PC-3 (cell line): ENCODE results near the gene AMER2. TPM values are rescaled to one million over a fixed set of nuclear protein-coding genes. Genes with fewer than 3 reads are reported as not detected.
A peak's percentile ranks its signal among the peaks of the same experiment; 100 is the strongest.

Source experiments
- ATAC-seq: fragments of 200-7000 bp; cut with Tn5 transposase; 2 replicates; pipeline ENCODE4 v1.9.1; 2020; ENCODE audit warnings: mild to moderate bottlenecking, moderate library complexity
- Bru-seq: library from RNA; stranded (reverse); fragments of 400-500 nt; gene quantifications from one replicate; lab custom pipeline; 2021; lab: Mats Ljungman, UMichigan
- BruChase-seq, 2 experiments: library from RNA; stranded (reverse); fragments of 400-500 nt; gene quantifications; one replicate each; lab custom pipeline; 2021; lab: Mats Ljungman, UMichigan
- BruUV-seq: library from RNA; stranded (reverse); fragments of 400-500 nt; replicated peaks from 2 replicates; lab custom pipeline; 2021; lab: Mats Ljungman, UMichigan
- CTCF ChIA-PET: fragments of 300-600 bp; sonication (Branson Sonifier 250); formaldehyde crosslinking; loops from one replicate; lab custom pipeline; 2022; ENCODE audit warnings: antibody characterized with exemption; lab: Charles Lee
- POLR2A ChIA-PET: fragments of 300-600 bp; sonication (Branson Sonifier 250); formaldehyde crosslinking; loops from one replicate; lab custom pipeline; 2022; ENCODE audit warnings: antibody characterized with exemption; ENCODE audit not compliant: unreplicated experiment; lab: Charles Lee
- DNase-seq: peaks from one replicate; pipeline ENCODE4 v3.0.0-alpha.2; 2015
- H2AFZ ChIP-seq: fragments of 300-600 bp; sonication (generic); 2 replicates; pipeline ENCODE4 v1.6.0; 2016; ENCODE audit warnings: antibody characterized with exemption, low read length
- H3F3A ChIP-seq: fragments of 300-600 bp; sonication (generic); one replicate; pipeline ENCODE4 v1.6.0; 2017; ENCODE audit warnings: antibody characterized with exemption, low read length, control low read depth, mild to moderate bottlenecking; ENCODE audit not compliant: unreplicated experiment
- H3K27ac ChIP-seq: fragments of 300-600 bp; sonication (generic); 2 replicates; pipeline ENCODE4 v1.5.1; 2016; ENCODE audit warnings: mild to moderate bottlenecking, low read length
- H3K27me3 ChIP-seq: fragments of 300-600 bp; sonication (generic); 2 replicates; pipeline ENCODE4 v1.6.1; 2016; ENCODE audit warnings: low read length, mixed read lengths
- H3K36me3 ChIP-seq: fragments of 300-600 bp; sonication (generic); 2 replicates; pipeline ENCODE4 v1.6.1; 2016; ENCODE audit warnings: low read depth, mixed run types, low read length, mixed read lengths
- H3K4me1 ChIP-seq: fragments of 300-600 bp; sonication (generic); 2 replicates; pipeline ENCODE4 v1.5.1; 2016; ENCODE audit warnings: low read length; ENCODE audit not compliant: insufficient read depth
- H3K4me2 ChIP-seq: fragments of 300-600 bp; sonication (generic); 2 replicates; pipeline ENCODE4 v1.6.0; 2016; ENCODE audit warnings: low read length
- H3K4me3 ChIP-seq: fragments of 300-600 bp; sonication (generic); 2 replicates; pipeline ENCODE4 v1.5.1; 2016; ENCODE audit warnings: mild to moderate bottlenecking, low read length, mixed read lengths
- H3K79me2 ChIP-seq: fragments of 300-600 bp; sonication (generic); 2 replicates; pipeline ENCODE4 v1.6.1; 2017; ENCODE audit warnings: low read length, mixed read lengths
- H3K9ac ChIP-seq: fragments of 300-600 bp; sonication (generic); 2 replicates; pipeline ENCODE4 v1.6.0; 2016; ENCODE audit warnings: mild to moderate bottlenecking, low read length
- H3K9me2 ChIP-seq: fragments of 300-600 bp; sonication (generic); replicated peaks from 2 replicates; pipeline ENCODE4 v1.6.1; 2016; ENCODE audit warnings: mixed run types, low read length, mixed read lengths
- H3K9me3 ChIP-seq: fragments of 300-600 bp; sonication (generic); 2 replicates; pipeline ENCODE4 v1.6.1; 2016; ENCODE audit warnings: low read length, mixed read lengths
- H4K20me1 ChIP-seq: fragments of 300-600 bp; sonication (generic); 2 replicates; pipeline ENCODE4 v1.6.1; 2016; ENCODE audit warnings: low read length, mixed read lengths
- EZH2 ChIP-seq: fragments of 300-600 bp; sonication (generic); IDR thresholded peaks from one replicate; pipeline ENCODE4 v1.6.1; 2017; ENCODE audit warnings: antibody characterized with exemption, mild to moderate bottlenecking, low read length; ENCODE audit not compliant: unreplicated experiment
- EZH2phosphoT487 ChIP-seq: fragments of 300-600 bp; sonication (generic); IDR thresholded peaks from 2 replicates; pipeline ENCODE4 v1.6.1; 2018; ENCODE audit warnings: mild to moderate bottlenecking, antibody characterized with exemption, low read length, borderline replicate concordance
- intact Hi-C: fragments of 100-400 bp; cut with micrococcal nuclease; formaldehyde crosslinking; loops from 2 replicates; pipeline ENCODE4 v1.9.0; 2023
- long read RNA-seq: library from polyadenylated mRNA; unstranded; transcript quantifications from one replicate; pipeline ENCODE4 v2.0.0, GENCODE V29; 2021; ENCODE audit not compliant: unreplicated experiment
- total RNA-seq: library from RNA; depleted of rRNA; stranded (reverse); fragments of >200 nt; gene quantifications from 2 replicates; pipeline ENCODE4 v1.2.3, GENCODE V29; 2014; rRNA removed
- TF ChIP-seq, protein P1 (sequence below): fragments of 300-600 bp; sonication (generic); conservative IDR thresholded peaks from 2 replicates; pipeline ENCODE4 v1.5.1; 2017; ENCODE audit warnings: antibody characterized with exemption, low read depth, mild to moderate bottlenecking, low read length

The AMER2 gene, protein sequence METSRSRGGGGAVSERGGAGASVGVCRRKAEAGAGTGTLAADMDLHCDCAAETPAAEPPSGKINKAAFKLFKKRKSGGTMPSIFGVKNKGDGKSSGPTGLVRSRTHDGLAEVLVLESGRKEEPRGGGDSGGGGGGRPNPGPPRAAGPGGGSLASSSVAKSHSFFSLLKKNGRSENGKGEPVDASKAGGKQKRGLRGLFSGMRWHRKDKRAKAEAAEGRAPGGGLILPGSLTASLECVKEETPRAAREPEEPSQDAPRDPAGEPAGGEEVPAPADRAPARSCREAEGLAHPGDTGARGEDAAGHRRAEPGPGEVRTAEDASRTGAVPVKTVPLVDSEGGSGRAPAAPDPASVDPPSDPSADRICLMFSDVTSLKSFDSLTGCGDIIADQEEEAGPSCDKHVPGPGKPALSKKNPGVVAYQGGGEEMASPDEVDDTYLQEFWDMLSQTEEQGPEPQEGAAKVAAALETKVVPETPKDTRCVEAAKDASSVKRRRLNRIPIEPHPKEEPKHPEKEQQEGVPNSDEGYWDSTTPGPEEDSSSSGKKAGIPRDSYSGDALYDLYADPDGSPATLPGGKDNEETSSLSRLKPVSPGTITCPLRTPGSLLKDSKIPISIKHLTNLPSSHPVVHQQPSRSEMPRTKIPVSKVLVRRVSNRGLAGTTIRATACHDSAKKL
- total RNA-seq (not detected in 2 replicates), Bru-seq, nascent RNA (not detected), BruChase-seq, experiment 1, labeled RNA remaining after a 6-hour chase (percentile 7 among the genes with signal in this experiment), BruChase-seq, experiment 2, labeled RNA remaining after a 2-hour chase (not detected)
- long read RNA-seq: 0 reads

DNA sequence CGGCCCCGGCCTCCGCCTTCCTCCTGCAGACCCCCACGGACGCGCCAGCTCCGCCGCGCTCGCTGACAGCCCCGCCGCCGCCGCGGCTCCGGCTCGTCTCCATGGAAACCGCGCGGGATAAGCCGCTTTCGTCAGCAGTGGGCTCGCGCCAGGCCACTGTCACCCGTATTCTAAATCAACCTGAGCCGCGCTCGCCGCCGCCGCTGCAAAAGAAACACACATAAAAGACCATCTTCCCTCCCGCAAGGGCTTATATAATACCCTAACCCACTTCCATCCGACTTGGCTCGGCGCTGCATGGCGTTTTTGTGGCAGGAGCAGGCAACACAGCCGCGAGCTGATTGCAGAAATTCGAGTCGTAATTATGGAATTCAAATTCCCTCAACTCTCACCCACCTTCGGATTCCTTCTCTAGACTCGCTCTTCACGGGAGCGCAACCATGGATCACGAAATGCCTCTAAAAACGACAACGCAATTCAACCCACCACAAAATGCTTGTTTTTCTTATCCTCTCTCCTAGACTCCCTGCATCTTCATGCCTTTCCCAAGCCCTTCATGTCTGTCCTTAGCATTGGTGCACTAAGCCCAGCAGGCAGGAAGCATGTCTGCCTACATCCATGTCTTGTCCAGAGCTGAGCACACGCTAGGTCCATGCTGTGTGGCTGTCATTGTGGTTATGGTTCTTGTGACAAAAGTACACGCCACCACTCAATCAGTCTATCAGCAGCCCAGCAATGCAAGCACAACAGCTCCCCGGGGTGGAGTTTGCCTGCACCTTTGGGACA, at the start of gene AMER2:
Gene AMER2, minus strand, starts transcription at position 772 of the 786 bp plus-strand sequence. Its CDS starts 669 bp downstream, at position 103.
- intact Hi-C loops: no loop called here
- H3K27me3 ChIP-seq: peaks cover 79% of the 10 kb centered on the region
- BruUV-seq: no TSS peak

GRCh38 chr13:25218019-25218418, 45.9 kb upstream of the AMER2 start:
- ChIA-PET POLR2A (no interaction called here), CTCF (no interaction called here)
- Histone ChIP-seq H3F3A (no peaks in the 10 kb centered on the region), H3K4me2 (no peak overlapping the region), H3K9ac (no peak overlapping the region), H3K9me3 (no peaks in the 10 kb centered on the region), H3K4me3 (no peak overlapping the region), H3K9me2 (no peaks in the 10 kb centered on the region), H3K79me2 (no peaks in the 10 kb centered on the region), H3K27ac (no peak overlapping the region), H3K36me3 (no peaks in the 10 kb centered on the region), H2AFZ (no peak overlapping the region), H4K20me1 (no peaks in the 10 kb centered on the region), H3K4me1 (peaks cover 17% of the 10 kb centered on the region), H3K27me3 (peaks cover 18% of the 10 kb centered on the region)
- BruUV-seq: no TSS peak
- ATAC-seq: no peak
- TF ChIP-seq, protein P1, sequence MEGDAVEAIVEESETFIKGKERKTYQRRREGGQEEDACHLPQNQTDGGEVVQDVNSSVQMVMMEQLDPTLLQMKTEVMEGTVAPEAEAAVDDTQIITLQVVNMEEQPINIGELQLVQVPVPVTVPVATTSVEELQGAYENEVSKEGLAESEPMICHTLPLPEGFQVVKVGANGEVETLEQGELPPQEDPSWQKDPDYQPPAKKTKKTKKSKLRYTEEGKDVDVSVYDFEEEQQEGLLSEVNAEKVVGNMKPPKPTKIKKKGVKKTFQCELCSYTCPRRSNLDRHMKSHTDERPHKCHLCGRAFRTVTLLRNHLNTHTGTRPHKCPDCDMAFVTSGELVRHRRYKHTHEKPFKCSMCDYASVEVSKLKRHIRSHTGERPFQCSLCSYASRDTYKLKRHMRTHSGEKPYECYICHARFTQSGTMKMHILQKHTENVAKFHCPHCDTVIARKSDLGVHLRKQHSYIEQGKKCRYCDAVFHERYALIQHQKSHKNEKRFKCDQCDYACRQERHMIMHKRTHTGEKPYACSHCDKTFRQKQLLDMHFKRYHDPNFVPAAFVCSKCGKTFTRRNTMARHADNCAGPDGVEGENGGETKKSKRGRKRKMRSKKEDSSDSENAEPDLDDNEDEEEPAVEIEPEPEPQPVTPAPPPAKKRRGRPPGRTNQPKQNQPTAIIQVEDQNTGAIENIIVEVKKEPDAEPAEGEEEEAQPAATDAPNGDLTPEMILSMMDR: no peak
- TF ChIP-seq EZH2 (no peak), EZH2phosphoT487 (no peak)
- DNase-seq: no peak
- intact Hi-C loops: no loop called here

More for the DNA sequence above, at the start of gene AMER2:
- ATAC-seq: no peak
- Histone ChIP-seq H3K4me1 (no peaks in the 10 kb centered on the region), H3F3A (no peaks in the 10 kb centered on the region), H3K36me3 (no peaks in the 10 kb centered on the region), H3K9me3 (no peaks in the 10 kb centered on the region), H3K27ac (no peak within 1 kb of the TSS), H2AFZ (no peak within 1 kb of the TSS), H3K4me3 (no peak within 1 kb of the TSS), H3K9ac (no peak within 1 kb of the TSS), H3K79me2 (no peaks in the 10 kb centered on the region), H3K4me2 (peak within 1 kb of the TSS; percentile 13; the same call in 1 of the 2 replicates), H4K20me1 (no peaks in the 10 kb centered on the region), H3K9me2 (no peaks in the 10 kb centered on the region)
- ChIA-PET POLR2A (no interaction called here), CTCF (no interaction called here)
- DNase-seq: no peak
- peak; percentile 85 for TF ChIP-seq EZH2
- TF ChIP-seq EZH2phosphoT487: no peak; the same call in 1 of the 2 replicates
